GM18502 (cell line): ENCODE measurements around the gene LCN12.

Experiments
- ATAC-seq: cut with Tn5 transposase; IDR thresholded peaks from one replicate; pipeline ENCODE4 v1.9.1; 2021; ENCODE audit warnings: mild to moderate bottlenecking; ENCODE audit not compliant: unreplicated experiment, poor library complexity

LCN12 gene

GRCh38 chr9:136984464-136985026 lies 32.5 kb downstream of the LCN12 start:
- ATAC-seq = no peak

DNA sequence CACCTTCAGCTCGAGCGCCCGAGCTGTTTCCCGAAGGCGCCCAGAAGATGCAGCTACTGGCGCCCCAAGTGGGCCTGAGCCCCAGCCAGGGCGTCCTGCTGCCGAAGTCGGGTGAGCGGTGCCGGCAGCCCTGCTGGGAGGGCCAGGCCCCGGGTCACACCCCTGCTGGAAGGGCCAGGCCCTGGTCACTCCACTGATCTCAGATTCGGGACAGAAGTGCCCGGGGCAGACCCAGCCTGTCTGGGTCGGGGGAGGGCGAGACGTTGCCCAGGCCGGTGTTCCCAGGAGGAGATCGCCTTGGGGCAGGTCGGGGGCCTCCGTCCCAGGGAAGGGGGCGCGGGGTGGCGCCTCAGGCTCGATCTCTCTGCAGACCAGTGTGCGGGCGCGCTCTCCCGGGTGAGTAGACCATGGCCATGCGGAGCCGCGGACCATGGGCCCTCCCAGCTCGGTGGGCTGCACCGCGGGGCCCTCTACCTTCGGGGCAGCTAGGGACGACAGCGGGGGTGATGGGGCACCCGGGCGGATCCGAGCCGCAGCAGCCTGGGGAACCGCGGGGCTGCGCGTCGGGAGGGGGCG lies 33.0 kb downstream of the LCN12 start:
- no peak for ATAC-seq

DNA sequence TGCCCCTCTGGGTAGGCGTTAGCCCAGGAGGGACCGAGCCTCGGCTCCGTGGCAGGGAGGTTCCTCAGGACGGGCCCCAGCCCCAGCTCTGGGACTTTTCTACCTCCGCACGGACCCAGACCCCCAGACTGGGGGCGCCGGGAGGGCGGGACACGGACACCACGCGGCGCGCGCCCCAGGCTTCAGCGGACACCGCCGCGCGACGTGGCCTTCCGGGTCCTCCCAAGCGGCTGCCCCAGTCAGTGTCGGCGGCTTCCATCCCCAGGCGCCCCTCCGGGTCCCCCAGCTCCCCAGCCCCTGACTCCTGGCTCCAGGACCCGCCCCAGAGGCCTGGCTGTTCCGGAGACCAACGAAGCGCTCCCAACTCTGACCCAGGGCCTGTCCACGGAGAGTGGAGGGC lies 33.8 kb downstream of the LCN12 start:
- no peak for ATAC-seq

GRCh38 chr9:136988872-136989271 lies 36.8 kb downstream of the LCN12 start:
- ATAC-seq = no peak

DNA sequence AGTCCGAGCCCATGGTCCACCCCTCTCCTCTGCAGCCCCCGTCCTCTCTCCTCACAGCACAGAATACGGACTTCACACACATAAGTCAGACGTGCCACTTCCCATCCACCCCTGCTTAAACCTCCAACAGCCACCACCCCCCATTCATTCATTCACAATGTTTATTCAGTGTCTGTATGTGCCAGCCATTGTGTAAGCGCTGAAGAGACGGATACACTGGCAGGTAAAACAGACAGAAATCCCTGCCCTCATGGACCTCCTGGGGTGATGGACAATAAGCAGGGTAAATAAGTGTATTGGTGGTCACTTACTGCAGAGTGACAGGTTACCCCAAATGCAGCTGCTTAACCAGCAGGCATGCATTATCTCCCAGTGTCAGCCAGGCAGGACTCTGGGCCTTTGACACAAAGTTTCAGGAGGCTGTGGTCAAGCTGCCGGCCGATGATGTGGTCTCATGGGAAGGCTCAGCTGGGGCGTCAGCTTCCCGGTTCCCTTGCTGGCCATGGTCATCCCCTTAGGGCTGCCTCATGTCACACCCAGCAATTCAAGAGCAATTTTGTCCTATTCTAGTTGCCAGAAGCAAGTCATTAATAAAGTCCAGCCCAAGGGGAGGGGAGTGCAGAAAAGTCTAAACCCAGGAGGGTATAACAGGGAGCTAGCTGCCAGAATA lies 38.3 kb downstream of the LCN12 start:
- no peak for ATAC-seq

DNA sequence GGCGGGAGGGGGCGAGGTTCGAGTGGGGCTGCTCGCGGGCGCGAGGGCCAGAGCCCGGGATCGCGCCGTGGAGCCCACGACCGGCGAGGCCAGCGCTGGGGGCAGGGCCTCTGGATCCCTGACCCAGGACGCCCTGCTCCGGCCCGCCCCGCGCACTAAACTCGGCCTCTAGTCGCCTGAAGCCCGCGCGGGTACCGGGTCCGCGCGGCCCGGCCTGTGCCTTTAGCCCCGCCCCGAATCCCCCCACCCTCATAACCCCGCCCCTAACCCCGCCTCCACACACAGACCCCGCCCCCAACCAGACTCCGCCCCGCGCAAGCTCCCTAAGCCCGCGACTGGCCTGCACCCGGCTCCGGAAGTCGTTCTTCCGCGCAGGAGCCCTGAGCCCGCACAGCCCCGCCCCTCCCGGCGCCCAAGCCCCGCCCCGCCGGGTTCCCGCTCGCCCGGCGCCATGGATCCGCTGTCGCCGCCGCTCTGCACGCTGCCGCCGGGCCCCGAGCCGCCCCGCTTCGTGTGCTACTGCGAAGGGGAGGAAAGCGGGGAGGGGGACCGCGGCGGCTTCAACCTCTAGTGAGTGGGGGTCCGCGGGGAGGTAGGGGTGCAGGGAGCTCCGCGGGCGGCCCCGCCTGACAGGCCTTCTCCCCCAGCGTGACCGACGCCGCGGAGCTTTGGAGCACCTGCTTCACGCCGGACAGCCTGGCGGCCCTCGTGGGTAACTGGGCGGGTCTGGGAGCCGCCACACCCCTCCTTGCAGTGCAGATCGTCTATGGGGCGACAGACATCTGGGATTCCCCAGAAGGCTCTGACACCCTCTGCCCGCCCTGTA lies 40.1 kb downstream of the LCN12 start, which contains the start of gene PAXX:
Gene PAXX (plus strand): TSS at position 430 of the 826 bp plus-strand sequence. CDS start 22 bp downstream, at position 452.
- ATAC-seq = peak; percentile 85

DNA sequence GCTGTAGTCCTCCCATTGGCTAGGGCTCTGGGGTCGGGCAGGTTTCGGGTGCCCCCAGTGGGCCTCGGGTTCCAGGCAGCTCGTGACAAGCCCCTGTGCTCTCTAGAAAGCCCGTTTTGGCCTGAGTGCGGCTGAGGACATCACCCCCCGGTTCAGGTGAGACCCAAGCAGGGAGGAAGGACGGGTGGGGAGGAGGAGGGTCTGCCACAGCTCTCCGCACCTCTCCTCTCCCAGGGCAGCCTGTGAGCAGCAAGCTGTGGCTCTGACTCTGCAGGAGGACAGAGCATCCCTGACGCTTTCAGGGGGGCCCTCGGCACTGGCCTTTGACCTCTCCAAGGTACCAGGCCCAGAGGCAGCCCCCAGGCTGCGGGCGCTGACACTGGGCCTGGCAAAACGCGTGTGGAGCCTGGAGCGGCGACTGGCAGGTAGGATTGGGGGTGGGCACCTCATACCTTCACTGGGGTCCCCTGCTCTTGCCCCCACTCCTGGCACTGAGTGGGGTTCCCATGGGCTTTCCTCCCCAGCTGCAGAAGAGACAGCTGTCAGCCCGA lies 40.8 kb downstream of the LCN12 start:
- ATAC-seq = no peak

GRCh38 chr9:136994180-136994887 lies 42.3 kb downstream of the LCN12 start:
- no peak for ATAC-seq

DNA sequence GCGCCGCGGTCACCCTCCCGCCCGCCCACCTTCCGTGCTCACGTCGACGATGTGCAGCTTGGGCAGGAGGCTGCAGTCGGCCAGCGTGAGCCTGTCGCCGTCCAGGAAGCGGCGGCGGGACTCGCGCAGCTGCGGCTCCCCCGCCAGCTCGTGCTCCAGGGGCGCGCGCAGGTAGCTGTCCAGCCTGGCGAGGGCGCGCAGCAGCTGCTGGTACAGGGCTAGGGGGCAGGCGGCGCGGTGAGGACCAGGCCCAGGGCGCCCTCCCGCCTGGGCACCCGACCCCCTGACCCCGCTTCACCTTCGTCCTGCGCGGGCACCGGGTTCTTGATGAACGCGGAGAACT lies 42.8 kb downstream of the LCN12 start:
- ATAC-seq = no peak

DNA sequence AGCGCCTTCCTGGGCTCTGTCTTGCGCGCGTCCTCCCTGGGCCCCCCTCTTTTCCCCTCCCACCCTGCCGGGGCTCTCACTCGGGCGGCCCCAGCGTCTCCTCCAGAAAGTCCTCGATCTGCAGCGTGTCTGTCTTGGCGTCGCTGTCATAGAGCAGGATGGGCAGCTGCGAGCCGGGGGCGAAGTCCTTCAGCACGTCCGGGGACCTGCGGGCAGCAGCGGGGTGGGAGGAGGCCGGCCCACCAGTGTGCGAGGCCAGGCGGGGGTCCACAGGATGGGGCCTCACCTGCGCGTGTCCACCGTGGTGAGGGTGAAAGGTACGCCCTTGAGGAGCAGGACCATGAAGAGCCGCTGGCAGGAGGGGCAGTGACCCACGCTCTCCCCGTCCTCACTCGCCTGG lies 43.3 kb downstream of the LCN12 start:
- ATAC-seq = no peak

DNA sequence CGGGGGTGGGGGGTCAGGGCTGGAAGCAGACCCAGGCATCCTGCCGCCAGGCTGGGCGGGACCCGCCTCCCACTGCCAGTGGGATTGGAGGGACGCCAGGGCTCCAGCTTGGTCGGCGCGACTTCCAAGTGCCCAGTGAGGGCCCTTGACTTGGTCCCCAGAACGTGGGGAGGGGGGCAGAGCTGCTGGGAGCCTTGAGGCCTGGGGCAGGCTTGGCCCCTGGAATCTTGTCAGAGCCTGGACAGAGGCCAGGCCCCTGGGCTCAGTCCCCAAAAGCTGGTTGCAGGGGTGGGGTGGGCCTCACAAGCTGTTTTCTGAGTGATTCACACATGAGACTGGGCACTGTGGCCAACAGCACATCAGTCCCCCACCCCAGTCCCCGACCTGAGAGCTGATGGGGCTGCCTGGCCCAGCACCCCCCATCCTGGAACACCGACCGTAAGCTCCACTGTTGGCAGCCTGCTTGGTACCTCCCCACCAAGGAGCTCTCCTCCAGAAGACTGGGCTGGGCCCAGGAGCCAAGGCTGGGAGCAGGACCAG lies 43.8 kb downstream of the LCN12 start:
- ATAC-seq = no peak

GRCh38 chr9:136996361-136997292 lies 44.6 kb downstream of the LCN12 start, which contains the start of gene CLIC3:
Gene CLIC3 (minus strand): TSS chr9:136996568. CDS start chr9:136996543, 25 bp downstream.
- ATAC-seq = no peak

DNA sequence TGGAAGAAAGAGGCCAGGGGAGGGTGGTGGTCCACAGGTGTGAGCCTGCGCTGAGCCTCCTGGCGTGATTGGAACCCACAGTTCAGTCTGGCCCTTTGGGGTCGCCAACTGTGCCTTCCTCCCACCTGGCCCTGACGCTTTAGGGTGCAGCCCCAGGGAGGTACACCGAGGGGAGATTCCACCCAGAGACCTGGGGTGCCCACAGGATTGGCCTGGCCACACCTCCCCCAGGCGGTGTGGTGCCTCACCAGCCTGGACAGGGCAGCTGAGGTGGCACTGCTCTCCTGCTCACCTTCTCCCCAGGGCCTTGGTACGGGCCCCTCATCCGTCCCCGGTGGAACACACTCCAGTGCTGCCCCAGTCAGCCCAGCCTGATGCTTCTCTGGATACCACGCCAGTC lies 45.3 kb downstream of the LCN12 start:
- no peak for ATAC-seq

DNA sequence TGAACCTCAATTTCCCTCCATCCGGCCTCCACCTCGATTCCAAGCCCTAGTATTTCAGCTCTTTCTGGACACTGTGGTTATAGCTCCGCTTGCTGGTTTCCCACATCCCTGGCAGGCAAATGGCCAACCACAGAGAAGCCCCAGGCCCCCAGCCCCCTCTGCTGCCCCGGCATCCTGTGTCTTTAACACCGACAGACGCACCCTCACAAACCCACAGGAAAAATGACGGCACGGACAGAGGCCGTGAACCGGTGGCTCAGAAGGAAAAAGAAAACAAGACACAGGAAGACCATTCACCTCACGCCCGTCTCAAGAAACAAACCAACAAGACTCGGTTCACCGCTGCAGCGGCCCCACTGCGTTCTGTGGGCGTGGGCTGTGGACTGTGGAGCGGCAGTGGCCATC lies 45.8 kb downstream of the LCN12 start:
- ATAC-seq = no peak

DNA sequence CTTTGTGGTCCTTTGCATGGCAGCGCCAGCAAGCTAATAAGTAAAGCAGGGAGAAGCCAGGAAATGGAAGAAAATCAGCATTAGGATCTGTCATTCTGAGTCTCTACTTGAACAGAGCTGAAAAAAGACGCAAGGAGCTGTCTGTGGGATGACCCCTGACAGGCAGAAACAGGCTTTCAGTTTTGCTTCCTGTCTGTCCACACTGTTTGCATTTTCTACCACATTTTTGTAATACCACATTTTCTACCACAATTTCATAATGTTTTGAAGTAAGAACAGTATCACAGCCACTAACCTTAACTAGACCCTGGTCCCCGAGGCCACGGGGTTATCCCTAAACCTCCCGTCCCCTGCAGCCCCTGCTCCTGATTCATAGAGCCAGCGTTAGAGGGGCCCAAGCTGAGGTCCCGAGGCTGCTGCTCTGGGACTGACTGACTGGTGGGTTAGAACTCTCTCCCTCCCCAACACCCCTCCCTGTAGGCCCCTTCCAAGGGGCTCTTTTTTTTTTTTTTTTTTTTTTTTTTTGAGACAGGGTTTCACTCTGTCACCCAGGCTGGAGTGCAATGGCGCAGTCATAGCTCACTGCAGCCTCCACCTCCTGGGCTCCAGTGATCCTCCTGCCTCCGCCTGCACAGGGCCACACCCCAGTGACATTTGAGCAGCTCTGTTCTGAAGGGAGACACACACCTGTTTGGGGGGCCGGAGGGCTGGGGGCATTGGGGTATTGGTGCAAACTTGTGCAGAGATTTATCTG lies 48.3 kb downstream of the LCN12 start:
- ATAC-seq = peak; percentile 62

DNA sequence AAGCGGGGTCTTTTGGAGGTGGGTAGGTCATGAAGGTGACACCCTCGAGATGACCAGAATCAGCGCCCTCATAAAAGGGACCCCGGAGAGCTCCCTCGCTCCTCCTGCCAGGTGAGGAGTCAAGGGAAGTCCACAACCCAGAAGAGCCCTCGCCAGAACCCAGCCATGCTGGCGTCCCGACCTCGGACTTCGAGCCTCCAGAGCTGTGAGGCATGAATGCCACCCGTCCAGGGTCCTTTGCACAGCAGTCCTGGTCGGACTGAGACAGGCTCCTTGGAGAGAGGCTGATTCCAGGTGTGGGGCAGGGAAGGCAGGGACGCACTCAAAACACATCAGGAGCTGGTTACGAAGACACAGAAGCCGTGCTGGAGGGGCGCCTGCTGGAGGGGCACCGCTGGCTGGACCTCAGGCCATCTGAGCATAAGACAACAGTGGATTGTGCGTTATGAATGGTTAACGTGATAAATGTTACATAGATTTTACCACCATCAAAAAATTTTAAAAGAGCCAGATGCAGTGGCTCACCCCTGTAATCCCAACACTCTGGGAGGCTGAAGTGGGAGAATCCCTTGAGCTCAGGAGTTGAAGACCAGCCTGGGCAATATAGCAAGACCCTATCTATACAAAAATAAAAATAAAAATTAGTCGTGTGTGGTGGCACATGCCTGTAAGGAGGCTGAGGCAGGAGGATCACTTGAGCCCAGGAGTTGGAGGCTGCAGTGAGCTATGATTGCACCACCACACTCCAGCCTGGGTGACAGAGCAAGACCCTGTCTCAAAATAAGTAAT lies 50.0 kb downstream of the LCN12 start:
- ATAC-seq = no peak

DNA sequence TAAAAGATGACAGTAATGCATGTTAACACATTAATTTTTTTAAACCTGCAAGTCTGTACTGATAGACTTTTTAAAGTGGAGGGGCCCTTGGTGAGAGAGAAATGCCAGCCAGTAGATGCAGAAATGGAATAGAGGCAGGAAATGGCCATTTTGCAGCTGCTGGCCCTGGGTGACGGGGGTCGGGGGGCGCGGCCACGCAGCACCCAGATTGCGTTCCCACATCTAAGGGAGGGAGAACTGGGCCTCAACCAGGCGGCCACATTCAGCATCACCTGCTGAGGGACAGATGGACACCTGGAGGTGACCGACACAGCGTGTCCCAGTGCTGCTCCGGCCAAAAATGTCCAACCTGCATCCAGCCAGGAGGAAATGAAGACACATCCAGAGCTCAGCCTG lies 50.6 kb downstream of the LCN12 start:
- ATAC-seq = no peak
